Left lung (tissue), 10 donors: ENCODE measurements around the gene TET2. TPM values are rescaled to one million over a fixed set of nuclear protein-coding genes. Genes with fewer than 3 reads are reported as not detected.

Experiments used
- ATAC-seq: fragments of 200-7000 bp; cut with Tn5 transposase; one replicate; pipeline ENCODE4 v1.9.1; 2020; ENCODE audit warnings: moderate library complexity
- DNase-seq, 4 donors: peaks; one replicate each; pipeline ENCODE4 v3.0.0-alpha.2; 2013 to 2020
- H3K27ac ChIP-seq, 2 donors: fragments of 200-600 bp; sonication (generic) in 1 of 2; one replicate each; pipeline versions ENCODE4 v1.5.0 to v1.8.0; 2020 to 2021
- H3K27me3 ChIP-seq, 2 donors: fragments of 200-600 bp; sonication (generic) in 1 of 2; one replicate each; pipeline versions ENCODE4 v1.5.0 to v1.8.0; 2020 to 2021
- H3K36me3 ChIP-seq, 2 donors: fragments of 200-600 bp; sonication (generic) in 1 of 2; one replicate each; pipeline versions ENCODE4 v1.5.0 to v1.8.0; 2020 to 2021
- H3K4me1 ChIP-seq, 2 donors: fragments of 200-600 bp; one replicate each; pipeline ENCODE4 v1.8.0; 2021
- H3K4me3 ChIP-seq, 2 donors: fragments of 200-600 bp; sonication (generic) in 1 of 2; one replicate each; pipeline versions ENCODE4 v1.5.0 to v1.8.0; 2020 to 2021; ENCODE audit warnings: mild to moderate bottlenecking in 1 of 2
- H3K9me3 ChIP-seq, 2 donors: fragments of 200-600 bp; sonication (generic) in 1 of 2; one replicate each; pipeline versions ENCODE4 v1.5.0 to v1.8.0; 2020 to 2021
- intact Hi-C, 2 donors: fragments of 100-400 bp; cut with DNase I; formaldehyde crosslinking; loops; one replicate each; pipeline versions ENCODE4 v1.11.2 to v1.14.2; 2022
- polyA plus RNA-seq, 6 donors: library from polyadenylated mRNA; unstranded; fragments of 120-200 nt; gene quantifications; one replicate each; pipeline ENCODE4 v1.2.1, GENCODE V29; 2013; ENCODE audit not compliant: insufficient read length in 6 of 6
- total RNA-seq, 2 donors: library from RNA; stranded (reverse); fragmentation: NEBNext Ultra II Directional; extraction: Animal tissue kit (Norgen Biotek cat#: 25700); gene quantifications; one replicate each; pipeline ENCODE4 v1.2.1, GENCODE V29; 2021
- TF ChIP-seq, protein P1 (sequence below), 2 donors: fragments of 200-600 bp; sonication (generic) in 1 of 2; IDR thresholded peaks; one replicate each; pipeline versions ENCODE4 v1.5.0 to v1.8.0; 2021; ENCODE audit warnings: antibody characterized with exemption in 2 of 2
- donor health status: DM: no; HTN: yes; CAD: no.
- donor health status: DM: no; HTN: no; CAD: no.

Gene TET2
- total and polyA plus RNA-seq, 8 donors = 19.1 to 48.4 (median 41.5) TPM

GRCh38 chr4:105186701-105187161 lies 40.1 kb downstream of the TET2 start:
- no peaks in the 10 kb centered on the region for H3K36me3 ChIP-seq
- no peak for DNase-seq

GRCh38 chr4:105189855-105190650 lies 43.4 kb downstream of the TET2 start:
- TF ChIP-seq, protein P1, sequence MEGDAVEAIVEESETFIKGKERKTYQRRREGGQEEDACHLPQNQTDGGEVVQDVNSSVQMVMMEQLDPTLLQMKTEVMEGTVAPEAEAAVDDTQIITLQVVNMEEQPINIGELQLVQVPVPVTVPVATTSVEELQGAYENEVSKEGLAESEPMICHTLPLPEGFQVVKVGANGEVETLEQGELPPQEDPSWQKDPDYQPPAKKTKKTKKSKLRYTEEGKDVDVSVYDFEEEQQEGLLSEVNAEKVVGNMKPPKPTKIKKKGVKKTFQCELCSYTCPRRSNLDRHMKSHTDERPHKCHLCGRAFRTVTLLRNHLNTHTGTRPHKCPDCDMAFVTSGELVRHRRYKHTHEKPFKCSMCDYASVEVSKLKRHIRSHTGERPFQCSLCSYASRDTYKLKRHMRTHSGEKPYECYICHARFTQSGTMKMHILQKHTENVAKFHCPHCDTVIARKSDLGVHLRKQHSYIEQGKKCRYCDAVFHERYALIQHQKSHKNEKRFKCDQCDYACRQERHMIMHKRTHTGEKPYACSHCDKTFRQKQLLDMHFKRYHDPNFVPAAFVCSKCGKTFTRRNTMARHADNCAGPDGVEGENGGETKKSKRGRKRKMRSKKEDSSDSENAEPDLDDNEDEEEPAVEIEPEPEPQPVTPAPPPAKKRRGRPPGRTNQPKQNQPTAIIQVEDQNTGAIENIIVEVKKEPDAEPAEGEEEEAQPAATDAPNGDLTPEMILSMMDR (IDR thresholded peaks at IDR 0.05) = no peak
- H3K4me3 ChIP-seq = no peak overlapping the region
- intact Hi-C loops = no loop called here
- DNase-seq (no peak), ATAC-seq (peak; percentile 31)
- H3K27me3 ChIP-seq = no peaks in the 10 kb centered on the region
- H3K9me3 ChIP-seq = no peaks in the 10 kb centered on the region
- peaks cover 20 to 59% of the 10 kb centered on the region in 2 donors for H3K4me1 ChIP-seq
- H3K27ac ChIP-seq = no peak overlapping the region
- no peaks in the 10 kb centered on the region for H3K36me3 ChIP-seq

More at GRCh38 chr4:105186701-105187161, 40.1 kb downstream of the TET2 start:
- ATAC-seq = no peak
- Histone ChIP-seq H3K4me1 (peaks cover 5 to 41% of the 10 kb centered on the region in 2 donors), H3K4me3 (no peak overlapping the region), H3K9me3 (no peaks in the 10 kb centered on the region), H3K27ac (no peak overlapping the region), H3K27me3 (no peaks in the 10 kb centered on the region)
- TF ChIP-seq, protein P1 (IDR thresholded peaks at IDR 0.05) = no peak
- intact Hi-C loops = no loop called here

GRCh38 chr4:105191621-105192210 lies 45.0 kb downstream of the TET2 start:
- H3K27me3 ChIP-seq = no peaks in the 10 kb centered on the region
- TF ChIP-seq, protein P1 (IDR thresholded peaks at IDR 0.05) = no peak
- no peaks in the 10 kb centered on the region for H3K36me3 ChIP-seq
- no peaks in the 10 kb centered on the region for H3K9me3 ChIP-seq
- H3K27ac ChIP-seq = peak overlapping the region; percentile 49 to 56
- peaks cover 26 to 73% of the 10 kb centered on the region in 2 donors for H3K4me1 ChIP-seq
- ATAC-seq (peak; percentile 83), DNase-seq (no peak)
- intact Hi-C loops = no loop called here
- no peak overlapping the region for H3K4me3 ChIP-seq

DNA sequence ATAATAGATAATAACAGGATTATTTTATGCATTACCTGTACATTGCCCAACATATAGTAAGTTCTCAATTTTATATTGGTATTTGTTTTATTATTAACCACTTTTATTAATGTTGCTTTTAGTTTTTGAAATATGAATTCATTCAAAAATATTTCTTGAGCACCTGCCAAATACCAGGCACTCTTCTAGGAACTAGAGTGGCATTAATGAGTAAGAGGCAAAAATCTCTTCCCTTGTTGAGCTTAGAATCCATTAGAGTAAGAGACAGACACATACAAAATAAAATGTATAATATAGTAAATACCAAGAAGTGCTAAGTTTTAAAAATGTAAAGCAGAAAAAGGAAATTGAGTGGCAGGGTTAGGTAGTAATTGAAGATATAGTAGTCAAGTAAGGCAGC lies 45.8 kb downstream of the TET2 start:
- intact Hi-C loops = no loop called here
- no peaks in the 10 kb centered on the region for H3K36me3 ChIP-seq
- ATAC-seq (peak; percentile 56), DNase-seq (no peak)
- H3K9me3 ChIP-seq = no peaks in the 10 kb centered on the region
- H3K4me1 ChIP-seq = peaks cover 33 to 81% of the 10 kb centered on the region in 2 donors
- peak overlapping the region in 1 of 2 donors; percentile 56 for H3K27ac ChIP-seq
- H3K4me3 ChIP-seq = no peak overlapping the region
- TF ChIP-seq, protein P1 (IDR thresholded peaks at IDR 0.05) = no peak
- H3K27me3 ChIP-seq = no peaks in the 10 kb centered on the region

GRCh38 chr4:105192910-105193309 lies 46.2 kb downstream of the TET2 start:
- ATAC-seq (no peak), DNase-seq (no peak)
- Histone ChIP-seq H3K27ac (peak overlapping the region in 1 of 2 donors; percentile 56), H3K36me3 (no peaks in the 10 kb centered on the region), H3K4me1 (peaks cover 33 to 85% of the 10 kb centered on the region in 2 donors), H3K9me3 (no peaks in the 10 kb centered on the region), H3K4me3 (no peak overlapping the region), H3K27me3 (no peaks in the 10 kb centered on the region)
- TF ChIP-seq, protein P1 (IDR thresholded peaks at IDR 0.05) = no peak
- intact Hi-C loops = no loop called here
